Right lobe of liver (tissue), 6 donors: Measurements from ENCODE around the gene ABL2. TPM values are rescaled to one million over a fixed set of nuclear protein-coding genes. Genes with fewer than 3 reads are reported as not detected.
A peak's percentile ranks its signal among the peaks of the same experiment; 100 is the strongest.

ENCODE experiments used
- ATAC-seq, 4 donors: fragments of 200-7000 bp; cut with Tn5 transposase; one replicate each; pipeline ENCODE4 v1.9.1; 2020; ENCODE audit warnings: mild to moderate bottlenecking in 4 of 4, moderate library complexity in 4 of 4
- DNase-seq, 3 donors: peaks; one replicate each; pipeline ENCODE4 v3.0.0-alpha.2; 2020
- H3K27ac ChIP-seq, 3 donors: fragments of 200-600 bp; one replicate each; pipeline ENCODE4 v1.8.0; 2022
- H3K27me3 ChIP-seq, 2 donors: fragments of 200-600 bp; one replicate each; pipeline ENCODE4 v1.8.0; 2022
- H3K36me3 ChIP-seq, 4 donors: fragments of 200-600 bp; sonication (generic) in 1 of 4; one replicate each; pipeline versions ENCODE4 v1.5.1 to v1.8.0; 2017 to 2022; ENCODE audit warnings: control low read depth in 1 of 4
- H3K4me1 ChIP-seq, 4 donors: fragments of 200-600 bp; sonication (generic) in 1 of 4; one replicate each; pipeline versions ENCODE4 v1.5.1 to v1.8.0; 2017 to 2022; ENCODE audit warnings: control low read depth in 1 of 4
- H3K4me3 ChIP-seq, 3 donors: fragments of 200-600 bp; one replicate each; pipeline ENCODE4 v1.8.0; 2022
- H3K9me3 ChIP-seq, 4 donors: fragments of 200-600 bp; sonication (generic) in 1 of 4; one replicate each; pipeline versions ENCODE4 v1.5.1 to v1.8.0; 2017 to 2022; ENCODE audit warnings: control low read depth in 1 of 4
- POLR2A ChIP-seq: fragments of 450-650 bp; IDR thresholded peaks from one replicate; pipeline ENCODE4 v1.6.1; 2017; ENCODE audit warnings: antibody characterized with exemption, mild to moderate bottlenecking
- WGBS: methylation state at CpG from one replicate; pipeline ENCODE4 v1.1.6; 2018; ENCODE audit warnings: low coverage, low lambda C conversion rate; ENCODE audit not compliant: insufficient coverage; ENCODE audit errors: missing lambda C conversion rate; 5-methylcytosine and 5-hydroxymethylcytosine counted together
- intact Hi-C, 2 donors: fragments of 100-400 bp; cut with DNase I; formaldehyde crosslinking; loops; one replicate each; pipeline versions ENCODE4 v1.11.2 to v1.14.1; 2022
- total RNA-seq, 6 experiments: library from RNA; depleted of rRNA in 2 of 6; stranded (reverse); fragments of >200 nt in 2 of 6; fragmentation: NEBNext Ultra II Directional in 3 of 6; extraction: Animal tissue kit (Norgen Biotek cat#: 25700) in 3 of 6; gene quantifications; one replicate each; pipeline versions ENCODE4 v1.1.0 to v1.2.4, GENCODE V29; 2016 to 2023
- TF ChIP-seq, protein P1 (sequence below), 4 donors: fragments of 200-600 bp in 3 of 4; fragments of 450-650 bp in 1 of 4; IDR thresholded peaks; one replicate each; pipeline versions ENCODE4 v1.5.1 to v1.8.0; 2016 to 2022; ENCODE audit warnings: antibody characterized with exemption in 4 of 4, mild to moderate bottlenecking in 2 of 4
- donor health status: DM: no; HTN: yes; CAD: no.
- donor health status: DM: no; HTN: no; CAD: no.
- donor health status: DM: no; HTN: no; CAD: no.
- donor health status: DM: no; HTN: yes; CAD: no.
- donor health status: DM: no; HTN: yes; CAD: no.

The ABL2 gene
- total RNA-seq, 6 experiments from 2014 or later = 3.8 to 7.7 (median 5.6) TPM

DNA sequence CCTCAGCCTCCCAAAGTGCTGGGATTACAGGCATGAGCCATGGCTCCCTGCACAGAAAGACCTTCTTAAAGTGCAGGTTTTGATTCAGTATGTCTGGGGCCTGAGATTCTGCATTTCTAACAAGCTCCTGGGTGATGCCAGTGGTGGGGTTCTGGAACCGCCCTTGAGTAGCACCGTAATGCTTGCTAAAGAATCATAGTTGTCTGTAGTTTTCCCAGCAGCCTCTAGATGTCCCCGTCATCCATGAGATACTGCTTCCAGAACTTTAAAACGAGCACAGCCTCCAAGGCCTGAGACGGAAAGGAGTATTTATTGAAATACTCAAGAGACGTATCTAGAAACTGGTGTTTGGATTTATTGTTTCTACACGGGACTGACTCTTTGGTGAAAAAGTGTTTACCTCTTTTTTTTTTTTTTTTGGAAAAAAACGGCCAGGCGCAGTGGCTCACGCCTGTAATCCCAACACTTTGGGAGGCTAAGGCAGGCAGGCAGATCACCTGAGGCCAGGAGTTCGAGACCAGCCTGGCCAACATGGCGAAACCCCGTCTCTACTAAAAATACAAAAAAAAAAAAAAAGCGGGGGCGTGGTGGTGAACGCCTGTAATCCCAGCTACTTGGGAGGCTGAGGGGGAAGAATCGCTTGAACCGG, 150.2 kb downstream of the ABL2 start:
- peak in 1 of 3 donors; percentile 58 for DNase-seq
- TF ChIP-seq, protein P1, sequence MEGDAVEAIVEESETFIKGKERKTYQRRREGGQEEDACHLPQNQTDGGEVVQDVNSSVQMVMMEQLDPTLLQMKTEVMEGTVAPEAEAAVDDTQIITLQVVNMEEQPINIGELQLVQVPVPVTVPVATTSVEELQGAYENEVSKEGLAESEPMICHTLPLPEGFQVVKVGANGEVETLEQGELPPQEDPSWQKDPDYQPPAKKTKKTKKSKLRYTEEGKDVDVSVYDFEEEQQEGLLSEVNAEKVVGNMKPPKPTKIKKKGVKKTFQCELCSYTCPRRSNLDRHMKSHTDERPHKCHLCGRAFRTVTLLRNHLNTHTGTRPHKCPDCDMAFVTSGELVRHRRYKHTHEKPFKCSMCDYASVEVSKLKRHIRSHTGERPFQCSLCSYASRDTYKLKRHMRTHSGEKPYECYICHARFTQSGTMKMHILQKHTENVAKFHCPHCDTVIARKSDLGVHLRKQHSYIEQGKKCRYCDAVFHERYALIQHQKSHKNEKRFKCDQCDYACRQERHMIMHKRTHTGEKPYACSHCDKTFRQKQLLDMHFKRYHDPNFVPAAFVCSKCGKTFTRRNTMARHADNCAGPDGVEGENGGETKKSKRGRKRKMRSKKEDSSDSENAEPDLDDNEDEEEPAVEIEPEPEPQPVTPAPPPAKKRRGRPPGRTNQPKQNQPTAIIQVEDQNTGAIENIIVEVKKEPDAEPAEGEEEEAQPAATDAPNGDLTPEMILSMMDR (IDR thresholded peaks at IDR 0.05) = peak; percentile 64 to 83 (median 66)
- no peak for TF ChIP-seq POLR2A
- no peak overlapping the region for H3K27ac ChIP-seq
- H3K4me1 ChIP-seq = peaks cover 0 to 13% (median 6%) of the 10 kb centered on the region in 4 donors
- H3K27me3 ChIP-seq = no peaks in the 10 kb centered on the region
- H3K36me3 ChIP-seq = no peaks in the 10 kb centered on the region
- no peak overlapping the region for H3K4me3 ChIP-seq
- intact Hi-C loops = no loop called here
- H3K9me3 ChIP-seq = no peaks in the 10 kb centered on the region
- ATAC-seq = peak; percentile 42 to 50 (median 50)
- WGBS = 38% methylated on average over 14 of the region's 18 CpGs

DNA sequence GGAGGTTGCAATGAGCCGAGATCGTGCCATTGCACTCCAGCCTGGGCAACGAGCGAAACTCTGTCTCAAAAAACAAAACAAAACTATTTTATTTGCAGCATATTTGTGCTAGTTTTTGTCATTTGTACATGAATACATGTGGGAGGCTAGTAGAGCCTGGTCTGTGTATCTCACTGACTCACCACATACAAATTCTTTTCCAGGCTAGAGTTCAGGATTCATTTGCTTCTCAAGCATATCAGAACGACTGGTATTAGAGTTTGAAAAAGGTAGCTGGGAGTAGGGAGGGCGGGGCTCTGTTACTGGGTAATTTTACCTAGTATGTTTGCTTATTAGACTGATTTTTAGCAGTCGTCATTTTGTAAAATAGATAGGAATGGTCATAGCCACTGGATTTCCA, 152.1 kb downstream of the ABL2 start:
- Histone ChIP-seq H3K27ac (no peak overlapping the region), H3K4me3 (no peak overlapping the region), H3K9me3 (no peaks in the 10 kb centered on the region), H3K4me1 (peaks cover 0 to 9% (median 0%) of the 10 kb centered on the region in 4 donors), H3K27me3 (no peaks in the 10 kb centered on the region), H3K36me3 (peaks cover 0 to 1% (median 0%) of the 10 kb centered on the region in 4 donors)
- WGBS = 80% methylated on average over 7 of the region's 7 CpGs
- no peak for TF ChIP-seq POLR2A
- TF ChIP-seq, protein P1 (IDR thresholded peaks at IDR 0.05) = no peak
- DNase-seq = no peak
- no peak for ATAC-seq
- intact Hi-C loops = no loop called here

- TF ChIP-seq POLR2A = no peak
- TF ChIP-seq, protein P1 (IDR thresholded peaks at IDR 0.05) = no peak
- H3K4me1 ChIP-seq = no peaks in the 10 kb centered on the region
- ATAC-seq (no peak), DNase-seq (no peak)
- H3K4me3 ChIP-seq = no peak overlapping the region
- no peaks in the 10 kb centered on the region for H3K27me3 ChIP-seq
- 94% methylated on average over 4 of the region's 4 CpGs for WGBS
- H3K27ac ChIP-seq = no peak overlapping the region
- intact Hi-C loops = no loop called here
- H3K36me3 ChIP-seq = peaks cover 0 to 23% (median 7%) of the 10 kb centered on the region in 4 donors
- no peaks in the 10 kb centered on the region for H3K9me3 ChIP-seq
Observed at GRCh38 chr1:179066471-179066870, 163.0 kb downstream of the ABL2 start.

DNA sequence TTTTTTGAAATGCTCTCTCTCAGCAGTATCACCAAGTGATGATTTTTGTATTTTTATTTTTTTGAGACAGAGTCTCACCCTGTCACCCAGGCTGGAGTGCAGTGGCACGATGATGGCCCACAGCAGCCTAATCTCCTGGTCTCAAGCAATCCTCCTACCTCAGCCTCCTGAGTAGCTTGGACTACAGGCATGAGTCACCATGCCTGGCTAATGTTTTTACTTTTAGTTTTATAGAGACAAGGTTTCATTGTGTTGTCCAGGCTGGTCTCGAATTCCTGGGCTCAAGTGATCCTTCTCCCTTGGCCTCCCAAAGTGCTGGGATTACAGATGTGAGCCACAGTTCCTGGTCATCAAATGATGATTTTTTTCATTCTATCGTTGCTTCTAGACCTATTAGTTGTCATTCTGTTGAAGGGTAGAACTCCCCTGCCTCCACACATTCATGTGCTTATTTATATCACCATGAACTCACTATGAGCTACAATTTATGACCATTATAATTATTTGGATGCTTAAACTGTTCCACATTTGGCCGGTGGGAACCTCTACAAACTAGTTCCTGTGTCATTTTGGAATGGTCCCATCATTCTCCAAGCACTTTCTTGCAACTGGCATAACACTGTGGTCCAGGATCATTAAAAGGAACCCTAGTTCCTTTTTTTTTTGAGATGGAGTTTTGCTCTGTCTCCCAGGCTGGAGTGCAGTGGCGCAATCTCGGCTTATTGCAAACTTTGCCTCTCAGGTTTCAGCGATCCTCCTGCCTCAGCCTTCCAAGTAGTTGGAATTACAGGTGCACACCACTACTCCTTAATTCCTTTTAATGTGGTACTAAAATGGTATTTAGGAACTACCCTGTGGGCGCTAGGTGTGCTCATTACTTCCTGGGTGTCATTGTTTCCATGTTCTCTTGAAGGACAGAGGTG, 167.9 kb downstream of the ABL2 start:
- Histone ChIP-seq H3K36me3 (peaks cover 0 to 15% (median 5%) of the 10 kb centered on the region in 4 donors), H3K4me1 (no peaks in the 10 kb centered on the region), H3K27ac (no peak overlapping the region), H3K9me3 (no peaks in the 10 kb centered on the region), H3K27me3 (no peaks in the 10 kb centered on the region), H3K4me3 (no peak overlapping the region)
- TF ChIP-seq, protein P1 (IDR thresholded peaks at IDR 0.05) = no peak
- no peak for TF ChIP-seq POLR2A
- intact Hi-C loops = no loop called here
- no peak for DNase-seq
- ATAC-seq = no peak
- 96% methylated on average over 7 of the region's 8 CpGs for WGBS
